CD4-positive, alpha-beta T cell treated with Interleukin-21 for 1 hour (primary cell): ENCODE data around the gene SRRM2.
A peak's percentile ranks its signal among the peaks of the same experiment; 100 is the strongest.

Source experiments
- DNase-seq: peaks from one replicate; pipeline ENCODE4 v3.0.0-alpha.2; 2020

The SRRM2 gene

DNA sequence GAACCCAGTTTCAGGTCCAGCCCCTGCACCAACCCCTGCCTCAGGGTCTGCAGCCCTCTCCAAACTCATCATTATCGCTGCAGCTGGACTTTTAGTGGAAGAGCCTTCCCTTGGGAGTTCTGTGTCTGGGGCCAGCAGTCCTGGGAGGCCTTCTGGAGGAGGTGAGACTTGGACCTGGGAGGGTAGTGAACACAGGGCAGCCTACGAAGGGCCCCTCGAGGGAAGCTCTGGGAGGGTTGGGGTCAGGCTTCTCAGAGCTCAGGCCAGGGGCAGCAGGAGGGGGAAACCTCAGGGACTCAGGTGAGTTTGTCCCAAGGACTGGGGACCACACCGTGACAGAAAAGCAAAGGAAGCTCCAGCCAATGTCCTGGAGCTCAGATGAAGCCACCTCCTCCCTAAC is 11.3 kb upstream of the SRRM2 start:
- DNase-seq: no peak

DNA sequence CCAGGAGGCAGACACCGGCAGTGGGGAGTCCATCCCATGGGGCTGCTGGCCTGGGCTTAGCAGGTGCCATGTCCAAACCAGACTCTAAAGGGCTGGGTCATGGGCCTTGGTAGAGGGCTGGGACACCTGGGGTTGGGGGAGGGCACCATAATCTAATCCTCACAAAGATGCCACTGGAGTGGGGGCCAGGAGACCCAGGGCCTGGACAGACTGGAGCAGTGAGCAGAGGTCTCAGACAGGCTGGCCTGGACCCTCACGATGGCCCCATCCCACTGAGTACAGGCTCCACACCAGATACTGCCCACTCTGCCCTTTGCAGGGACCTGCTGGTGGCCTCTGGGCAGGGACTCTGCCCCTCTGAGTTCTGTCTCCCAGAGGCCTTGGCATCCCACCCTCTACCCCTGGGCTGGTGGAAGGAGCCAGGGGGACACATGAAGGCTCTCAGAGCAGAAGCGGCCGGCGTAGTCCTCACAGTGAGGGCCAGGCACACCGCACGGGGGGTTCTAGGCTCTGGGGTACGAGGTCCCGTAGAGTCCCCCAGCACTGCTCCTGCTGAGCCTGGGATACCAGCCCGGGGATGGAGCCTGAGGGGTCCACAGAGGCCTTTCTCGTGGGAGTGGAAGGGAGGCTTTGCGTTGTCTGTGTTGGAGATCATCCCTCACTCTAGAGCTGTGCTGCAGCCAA is 10.0 kb upstream of the SRRM2 start:
- DNase-seq: no peak

DNA sequence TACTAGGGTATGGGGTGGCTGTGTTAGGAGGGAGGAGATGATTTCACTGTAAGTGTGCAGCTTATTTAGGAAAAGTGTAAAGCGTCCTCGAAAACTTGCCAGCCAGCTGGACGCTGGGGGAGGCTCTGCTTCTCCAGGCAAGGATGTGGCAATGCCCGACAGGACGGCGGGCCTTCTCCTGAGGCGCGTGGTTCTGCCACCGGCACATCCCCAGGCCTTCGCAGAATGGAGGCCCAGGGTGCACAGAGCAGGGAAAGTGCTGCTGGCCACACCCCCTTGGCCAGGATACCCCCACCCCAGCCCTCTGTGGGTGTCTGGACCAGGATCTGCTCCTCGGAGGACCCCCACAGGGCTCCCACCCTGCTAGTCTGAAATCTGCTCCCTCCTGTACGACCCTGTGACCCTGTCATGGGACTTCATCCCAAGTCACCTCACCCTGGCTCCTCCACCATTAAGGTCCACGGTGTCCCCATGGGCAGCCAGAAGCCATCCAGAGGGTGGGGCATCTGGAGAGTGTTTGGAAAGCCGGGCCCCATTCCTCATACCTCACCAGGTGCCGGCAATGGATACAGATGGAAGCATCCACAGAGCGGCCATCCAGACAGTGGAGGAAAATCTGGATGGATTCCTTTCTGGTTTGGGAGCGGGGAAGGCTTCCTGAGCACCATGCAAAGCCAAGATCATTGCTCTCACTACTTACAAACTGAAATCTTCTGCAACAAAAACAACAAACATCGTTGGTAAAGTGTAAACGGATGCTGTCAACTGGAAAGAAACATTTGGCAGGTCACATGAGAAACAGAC is 9.2 kb upstream of the SRRM2 start:
- no peak for DNase-seq

DNA sequence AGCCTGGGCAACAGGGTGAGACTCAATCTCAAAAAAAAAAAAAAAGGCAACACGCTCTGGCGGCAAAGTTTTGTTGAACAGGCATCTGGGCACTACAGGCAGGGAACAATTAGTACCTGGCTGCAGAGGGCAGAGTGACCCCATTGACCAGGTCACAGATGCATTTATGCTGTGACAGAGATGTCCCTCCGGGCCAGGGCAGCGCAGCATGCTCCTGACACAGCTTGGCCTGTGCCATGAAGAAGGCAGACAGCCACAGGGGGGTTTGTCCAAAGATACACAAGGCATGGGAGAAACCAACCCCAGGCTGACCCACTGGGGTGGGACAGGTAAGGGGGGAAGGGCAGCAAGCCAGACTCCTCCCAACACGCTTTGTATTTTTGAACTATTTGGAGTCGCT is 7.7 kb upstream of the SRRM2 start:
- no peak for DNase-seq

DNA sequence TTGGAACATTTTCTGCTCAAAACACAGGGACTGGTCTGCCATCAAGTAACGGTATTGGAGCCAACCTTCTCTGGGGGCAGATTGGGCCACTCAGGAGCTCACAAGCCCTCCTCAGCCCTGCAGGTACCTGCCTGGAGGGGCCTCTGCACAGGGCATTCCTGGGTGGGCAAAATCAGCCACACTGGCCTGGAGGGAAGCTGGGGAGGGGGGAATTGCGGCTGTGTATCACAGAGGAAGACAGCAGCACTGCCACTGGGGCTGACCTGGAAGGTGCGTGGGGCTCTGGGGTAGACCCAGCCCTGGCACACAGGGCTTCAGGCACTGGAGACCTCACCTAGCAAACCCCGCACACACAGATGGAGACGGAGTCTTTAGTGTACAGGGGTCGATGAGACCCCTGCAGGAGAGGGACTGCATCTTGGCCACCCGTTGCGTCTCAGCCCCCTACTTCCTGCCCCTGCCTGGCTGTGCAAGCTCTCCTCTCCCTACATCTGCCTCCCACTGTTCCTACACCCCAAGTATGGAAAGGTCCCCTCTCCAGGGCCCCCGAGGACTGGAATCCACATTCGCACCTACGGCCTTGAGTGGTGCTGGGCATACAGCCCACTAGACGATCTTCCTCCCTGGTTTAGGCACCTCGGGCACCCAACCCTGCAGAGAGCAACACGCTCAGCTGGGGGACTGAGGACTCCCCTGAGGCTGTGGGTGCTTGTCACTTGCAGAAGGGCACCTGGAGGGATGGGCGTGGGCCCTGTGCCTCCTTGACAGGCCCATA is 7.1 kb upstream of the SRRM2 start:
- no peak for DNase-seq

DNA sequence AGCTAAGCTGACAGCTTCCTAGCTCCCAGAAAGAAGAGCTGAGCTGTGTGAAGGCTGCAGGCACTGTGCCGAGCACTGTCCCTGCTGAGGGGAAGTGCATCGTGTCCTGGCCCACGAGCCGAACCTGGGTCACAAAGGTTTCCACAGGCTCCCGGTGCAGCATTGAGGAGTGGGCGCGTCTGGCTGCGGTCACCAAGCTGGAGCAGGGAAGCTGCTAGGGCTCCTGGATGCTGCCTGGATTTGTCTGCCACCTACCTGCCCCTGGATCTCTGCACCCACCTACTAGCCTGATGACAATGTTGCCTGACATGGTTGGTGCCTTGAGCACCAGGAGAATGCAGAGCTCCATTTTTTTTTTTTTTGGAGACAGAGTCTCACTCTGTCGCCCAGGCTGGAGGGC is 6.5 kb upstream of the SRRM2 start:
- no peak for DNase-seq

DNA sequence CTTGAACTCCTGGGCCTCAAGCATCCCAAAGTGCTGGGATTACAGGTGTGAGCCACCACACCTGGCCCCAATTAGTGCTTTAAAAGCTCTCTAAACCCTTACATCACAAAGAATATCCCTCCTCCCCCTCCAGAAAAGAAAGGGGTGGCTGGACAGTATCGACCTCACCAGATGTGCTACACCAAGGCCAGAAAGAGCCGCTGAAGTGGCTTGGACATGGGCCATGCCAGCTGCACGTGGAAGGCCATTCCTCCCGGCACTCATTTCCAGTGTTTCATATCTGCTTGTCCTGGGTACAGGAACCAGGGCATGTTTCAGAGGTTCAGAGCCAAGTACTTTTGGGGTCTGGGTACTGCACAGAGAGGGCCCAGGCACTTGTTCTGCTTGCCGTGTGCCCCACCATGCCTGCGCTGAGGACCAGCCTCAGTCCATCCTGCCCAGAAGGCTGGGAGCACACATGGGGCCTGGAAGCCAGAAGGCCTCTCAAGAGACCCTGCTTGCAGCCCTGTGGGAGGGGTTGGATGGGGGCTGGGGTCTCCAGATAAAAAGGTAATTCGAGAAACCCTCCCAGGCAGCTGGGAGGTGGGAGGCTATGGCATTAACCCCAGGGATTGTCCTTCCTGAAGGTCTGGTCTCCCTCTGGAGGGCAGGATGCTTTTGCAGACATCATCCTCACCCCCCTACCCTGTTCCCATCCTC is 3.5 kb upstream of the SRRM2 start:
- DNase-seq: no peak

DNA sequence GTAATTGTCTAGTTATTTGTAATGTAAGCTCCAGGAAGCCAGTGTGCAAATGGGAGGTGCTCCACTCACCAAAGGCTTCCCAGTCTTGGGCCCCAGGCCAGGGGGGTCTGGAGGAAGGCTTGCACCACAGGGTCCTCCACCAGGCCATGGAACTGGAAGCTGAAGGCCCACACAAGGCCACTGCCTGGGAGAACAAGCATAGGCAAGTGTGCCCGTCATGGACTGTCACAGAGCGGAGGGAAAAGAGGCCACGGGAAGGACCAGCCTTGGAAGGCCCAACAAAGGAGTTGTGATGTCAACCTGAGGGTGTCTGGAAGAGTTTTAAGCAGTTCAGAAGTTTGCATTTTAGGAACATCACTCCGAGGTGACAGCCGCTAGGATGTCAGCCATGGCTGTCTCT is 3.0 kb upstream of the SRRM2 start:
- DNase-seq: no peak

DNA sequence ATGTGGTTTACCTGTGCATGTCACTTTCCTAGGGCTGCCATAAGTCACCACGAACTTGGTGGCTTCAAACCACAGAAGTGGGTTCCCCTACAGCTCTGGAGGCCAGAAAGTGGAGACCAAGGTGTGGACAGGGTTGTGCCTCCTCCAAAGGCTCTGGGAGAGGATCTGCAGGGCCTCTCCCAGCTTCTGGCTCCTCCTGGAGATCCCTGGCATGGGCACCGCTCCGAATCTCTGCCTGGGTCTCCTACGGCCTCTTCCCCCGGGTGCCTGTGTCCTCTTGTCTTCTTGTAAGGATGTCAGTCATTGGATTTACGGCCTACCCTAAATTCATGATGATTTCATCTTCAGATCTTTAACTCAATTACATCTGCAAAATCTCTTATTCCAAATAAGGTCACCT is 2.5 kb upstream of the SRRM2 start:
- DNase-seq: no peak

DNA sequence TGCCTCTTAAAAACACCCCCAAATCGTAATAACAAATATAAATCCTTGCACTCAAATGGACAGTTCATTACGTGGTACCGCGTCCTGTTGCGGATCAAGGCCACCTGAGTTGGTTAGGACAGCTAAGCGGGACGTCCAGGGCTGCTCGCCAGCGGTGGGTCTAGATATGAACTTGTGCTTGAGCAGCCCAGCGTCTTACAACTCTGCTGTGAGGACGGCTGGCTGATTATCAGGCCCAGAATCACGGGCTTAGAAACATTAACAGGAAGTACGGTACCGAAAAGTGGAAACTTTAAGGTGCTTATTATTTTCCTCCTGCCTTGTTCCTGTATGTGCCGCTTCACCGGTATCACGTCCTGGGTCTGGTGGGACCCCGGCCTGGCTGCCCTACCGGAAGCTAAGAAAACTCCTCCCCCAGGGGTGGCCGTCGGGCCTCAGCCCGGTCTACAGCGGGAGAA is 832 bp upstream of the SRRM2 start:
- DNase-seq: no peak

DNA sequence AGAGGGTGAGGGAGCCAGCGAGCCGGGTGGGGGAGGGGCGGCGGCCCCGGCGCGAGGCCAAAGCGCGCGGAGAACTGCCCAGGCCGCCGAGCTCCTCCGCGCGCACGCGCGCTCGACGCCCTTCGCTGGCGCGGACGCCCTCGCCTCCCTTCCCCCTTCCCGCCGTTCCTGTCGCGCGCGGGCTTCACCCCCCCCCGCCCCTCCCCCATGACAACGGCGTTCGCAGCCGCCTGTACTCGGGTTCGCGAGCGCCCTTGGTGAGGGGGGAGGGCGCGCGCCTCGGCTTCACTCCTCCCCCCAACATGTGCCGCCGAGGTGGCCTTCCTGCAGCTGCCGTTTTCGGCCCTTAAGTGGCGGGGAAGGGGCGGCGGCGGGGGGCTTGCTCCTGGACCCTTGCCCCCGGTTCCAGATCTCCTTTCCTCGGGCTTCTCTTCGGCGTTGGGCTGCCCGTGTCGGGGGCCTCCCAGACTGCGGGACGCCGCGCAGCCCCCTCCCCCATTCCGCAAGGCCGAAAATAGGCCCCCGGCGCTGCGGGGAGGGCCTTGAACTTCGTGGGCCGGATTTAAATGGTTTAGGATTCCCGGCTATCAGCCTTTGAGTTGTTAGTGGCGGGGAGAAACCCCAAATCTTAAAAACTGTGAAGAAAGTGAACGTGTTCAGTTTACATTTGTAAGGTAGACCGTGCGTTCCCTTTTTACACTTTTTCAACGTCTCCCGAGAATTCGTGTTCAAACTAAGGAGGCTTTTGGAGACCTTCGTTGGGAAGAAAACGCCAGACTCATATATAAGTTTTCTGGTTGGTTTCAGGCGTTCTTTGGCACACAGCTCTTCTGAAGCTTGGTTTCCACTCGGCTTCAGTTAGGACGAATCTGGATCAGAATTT is 653 bp downstream of the SRRM2 start:
- peak; percentile 73 for DNase-seq

DNA sequence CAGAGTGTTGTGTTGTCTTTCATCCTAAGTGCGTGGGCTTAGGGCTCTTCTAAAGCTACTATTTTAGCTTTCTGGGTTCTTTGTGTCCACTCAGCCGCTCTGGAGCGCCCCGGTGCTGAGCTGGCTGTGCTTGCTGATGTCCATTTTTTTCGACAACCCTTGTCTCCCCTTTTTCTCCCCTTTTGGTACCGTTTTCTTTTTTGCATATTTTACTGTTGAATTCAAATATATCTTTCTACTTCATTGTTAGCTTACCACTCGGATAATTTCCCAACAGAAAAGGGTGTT is 1.2 kb downstream of the SRRM2 start:
- DNase-seq: no peak

DNA sequence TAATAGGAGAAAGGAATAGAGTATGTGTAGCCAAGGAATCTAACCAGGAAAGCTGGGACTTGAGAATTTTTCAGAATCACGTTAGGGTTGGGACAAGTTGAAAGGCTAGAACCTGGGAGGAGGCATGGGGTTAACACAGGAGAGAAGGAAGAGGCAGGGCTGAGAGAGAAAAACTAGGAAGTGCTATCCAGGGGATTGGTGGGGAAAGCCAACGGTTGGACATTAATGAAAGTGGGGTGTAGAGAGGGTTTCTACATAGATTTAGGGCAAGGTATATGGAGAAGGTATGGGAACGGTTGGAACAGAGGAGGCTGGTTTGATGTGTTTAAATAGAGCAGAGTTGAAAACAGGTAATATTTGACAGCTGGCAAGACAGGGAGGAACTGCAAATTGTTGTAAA is 2.7 kb downstream of the SRRM2 start:
- DNase-seq: no peak

DNA sequence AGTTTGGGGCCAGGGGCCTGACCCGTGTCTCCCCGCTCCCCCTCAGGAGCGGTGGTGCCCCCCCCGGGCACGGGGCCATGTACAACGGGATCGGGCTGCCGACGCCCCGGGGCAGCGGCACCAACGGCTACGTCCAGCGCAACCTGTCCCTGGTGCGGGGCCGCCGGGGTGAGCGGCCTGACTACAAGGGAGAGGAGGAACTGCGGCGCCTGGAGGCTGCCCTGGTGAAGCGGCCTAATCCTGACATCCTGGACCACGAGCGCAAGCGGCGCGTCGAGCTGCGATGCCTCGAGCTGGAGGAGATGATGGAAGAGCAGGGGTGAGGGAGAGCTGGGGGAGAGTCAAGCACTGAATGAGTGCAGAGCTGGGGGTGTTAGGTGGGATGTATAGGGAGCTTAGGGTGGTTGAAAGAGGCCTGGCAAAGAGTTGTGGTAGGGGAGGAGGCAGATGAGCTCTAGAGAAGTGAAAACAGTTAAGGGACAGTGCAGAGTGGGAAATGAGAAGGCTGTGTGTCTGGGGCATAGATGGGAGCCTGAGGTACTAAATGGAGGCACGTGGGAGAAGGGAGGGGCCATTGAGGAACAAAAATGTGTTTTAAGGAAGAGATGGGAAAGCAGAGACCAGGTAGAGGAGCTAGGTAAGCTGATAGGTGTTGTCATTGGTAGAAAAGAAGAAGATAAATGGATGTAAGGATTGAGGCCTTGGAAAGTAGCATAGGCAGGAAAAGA is 4.0 kb downstream of the SRRM2 start:
- DNase-seq: no peak

DNA sequence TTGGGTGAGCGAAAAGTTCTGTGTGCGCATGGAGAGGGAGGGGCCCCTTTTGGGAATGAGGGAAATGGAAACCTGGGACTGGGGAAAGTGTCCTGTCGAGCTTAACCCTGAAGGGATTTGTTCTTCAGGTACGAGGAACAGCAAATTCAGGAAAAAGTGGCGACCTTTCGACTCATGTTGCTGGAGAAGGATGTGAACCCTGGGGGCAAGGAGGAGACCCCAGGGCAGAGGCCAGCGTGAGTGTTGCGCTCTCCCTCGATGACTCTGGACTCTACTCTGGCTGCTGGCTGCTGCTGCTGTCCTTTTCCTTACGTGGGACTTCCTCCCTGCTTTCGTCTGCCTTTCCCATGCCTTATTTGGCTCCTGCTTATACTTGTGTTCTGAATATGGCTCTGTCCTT is 4.9 kb downstream of the SRRM2 start:
- DNase-seq: no peak

DNA sequence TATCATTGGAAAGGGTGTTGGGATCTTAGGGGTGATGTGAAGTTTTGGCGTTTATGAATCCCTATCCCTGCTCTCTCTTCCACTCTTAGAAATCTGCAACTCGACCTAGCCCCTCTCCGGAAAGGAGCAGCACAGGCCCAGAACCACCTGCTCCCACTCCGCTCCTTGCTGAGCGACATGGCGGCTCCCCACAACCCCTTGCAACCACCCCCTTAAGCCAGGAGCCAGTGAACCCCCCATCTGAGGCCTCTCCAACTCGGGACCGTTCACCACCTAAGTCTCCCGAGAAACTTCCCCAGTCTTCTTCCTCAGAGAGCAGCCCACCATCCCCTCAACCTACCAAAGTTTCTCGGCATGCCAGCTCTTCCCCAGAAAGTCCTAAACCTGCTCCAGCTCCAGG is 9.0 kb downstream of the SRRM2 start:
- no peak for DNase-seq

DNA sequence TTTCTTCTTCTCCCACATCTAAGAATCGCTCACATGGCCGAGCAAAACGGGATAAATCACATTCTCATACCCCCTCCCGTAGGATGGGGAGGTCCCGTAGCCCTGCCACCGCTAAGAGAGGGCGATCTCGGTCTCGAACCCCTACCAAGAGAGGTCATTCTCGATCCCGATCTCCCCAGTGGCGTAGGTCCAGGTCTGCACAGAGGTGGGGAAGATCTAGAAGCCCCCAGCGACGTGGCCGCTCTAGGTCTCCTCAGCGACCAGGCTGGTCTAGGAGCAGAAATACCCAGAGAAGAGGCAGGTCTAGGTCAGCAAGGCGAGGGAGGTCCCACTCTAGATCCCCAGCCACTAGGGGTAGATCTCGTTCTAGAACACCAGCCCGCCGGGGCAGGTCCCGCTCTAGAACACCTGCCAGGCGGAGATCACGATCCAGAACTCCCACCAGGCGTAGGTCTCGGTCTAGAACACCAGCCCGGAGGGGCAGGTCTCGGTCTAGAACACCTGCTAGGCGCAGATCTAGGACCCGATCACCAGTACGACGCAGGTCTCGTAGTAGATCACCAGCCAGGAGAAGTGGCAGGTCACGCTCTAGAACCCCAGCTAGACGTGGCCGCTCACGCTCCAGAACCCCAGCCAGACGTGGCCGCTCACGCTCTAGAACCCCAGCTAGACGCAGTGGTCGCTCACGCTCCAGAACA is 9.6 kb downstream of the SRRM2 start:
- no peak for DNase-seq

DNA sequence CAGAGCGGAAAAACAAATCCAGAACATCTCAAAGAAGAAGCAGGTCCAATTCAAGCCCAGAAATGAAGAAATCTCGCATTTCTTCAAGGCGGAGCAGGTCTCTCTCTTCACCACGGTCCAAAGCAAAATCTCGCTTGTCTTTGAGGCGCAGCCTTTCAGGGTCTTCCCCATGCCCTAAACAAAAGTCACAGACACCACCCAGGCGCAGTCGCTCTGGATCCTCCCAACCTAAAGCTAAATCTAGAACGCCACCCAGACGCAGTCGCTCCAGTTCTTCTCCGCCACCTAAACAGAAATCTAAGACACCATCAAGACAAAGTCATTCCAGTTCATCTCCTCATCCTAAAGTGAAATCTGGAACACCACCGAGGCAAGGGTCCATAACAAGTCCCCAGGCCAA is 10.3 kb downstream of the SRRM2 start:
- DNase-seq: no peak

DNA sequence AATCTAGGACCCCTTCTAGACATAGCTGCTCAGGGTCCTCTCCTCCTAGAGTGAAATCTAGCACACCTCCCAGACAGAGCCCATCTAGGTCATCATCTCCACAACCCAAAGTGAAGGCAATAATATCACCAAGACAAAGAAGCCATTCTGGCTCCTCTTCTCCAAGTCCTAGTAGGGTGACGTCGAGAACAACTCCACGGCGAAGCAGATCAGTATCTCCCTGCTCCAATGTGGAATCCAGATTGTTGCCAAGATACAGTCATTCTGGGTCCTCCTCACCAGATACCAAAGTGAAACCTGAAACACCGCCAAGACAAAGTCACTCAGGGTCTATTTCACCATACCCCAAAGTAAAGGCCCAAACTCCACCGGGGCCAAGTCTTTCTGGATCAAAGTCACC is 10.7 kb downstream of the SRRM2 start:
- DNase-seq: no peak

DNA sequence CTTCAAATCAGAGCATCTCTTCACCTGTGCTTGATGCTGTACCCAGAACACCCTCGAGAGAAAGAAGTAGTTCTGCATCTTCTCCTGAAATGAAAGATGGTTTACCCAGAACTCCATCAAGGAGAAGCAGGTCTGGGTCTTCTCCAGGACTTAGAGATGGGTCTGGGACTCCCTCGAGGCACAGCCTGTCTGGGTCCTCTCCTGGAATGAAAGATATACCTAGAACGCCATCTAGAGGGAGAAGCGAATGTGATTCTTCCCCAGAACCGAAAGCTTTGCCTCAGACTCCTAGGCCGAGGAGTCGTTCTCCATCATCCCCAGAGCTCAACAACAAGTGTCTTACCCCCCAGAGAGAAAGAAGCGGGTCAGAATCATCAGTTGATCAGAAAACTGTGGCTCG is 12.3 kb downstream of the SRRM2 start:
- no peak for DNase-seq
